Body of pancreas (tissue), 4 donors: ENCODE measurements around the gene CNNM4.

Source experiments
- POLR2A ChIP-seq, 3 donors: fragments of 450-650 bp; IDR thresholded peaks; one replicate each; pipeline ENCODE4 v1.6.1; 2016; ENCODE audit warnings: antibody characterized with exemption in 3 of 3, mild to moderate bottlenecking in 2 of 3
- TF ChIP-seq, protein P1 (sequence below), 7 experiments: fragments of 450-650 bp in 4 of 7; fragments of 200-600 bp in 3 of 7; sonication (generic) in 3 of 7; IDR thresholded peaks; one replicate each; pipeline ENCODE4 v1.5.1; 2016 to 2019; ENCODE audit warnings: antibody characterized with exemption in 7 of 7

DNA sequence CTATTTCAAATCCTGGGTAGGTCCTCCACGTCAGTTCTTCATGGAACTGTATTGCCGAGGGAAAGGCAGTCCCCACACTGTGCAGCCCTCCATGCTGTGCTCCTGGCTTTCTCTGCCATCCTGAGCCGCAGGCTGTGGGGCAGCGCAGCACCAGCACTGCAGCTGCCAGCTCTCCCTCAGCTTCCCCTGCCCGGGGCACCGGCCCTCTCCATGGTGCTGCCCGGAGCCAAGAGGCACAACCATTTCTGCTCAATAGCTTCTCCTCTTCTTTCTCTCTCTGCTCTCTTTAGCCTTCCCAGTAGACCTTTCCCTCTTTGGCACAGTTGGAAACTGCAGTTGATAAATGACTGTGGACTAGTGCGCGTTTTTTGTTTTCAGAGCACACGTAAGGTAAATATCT lies 71.0 kb downstream of the CNNM4 start:
- TF ChIP-seq, protein P1, sequence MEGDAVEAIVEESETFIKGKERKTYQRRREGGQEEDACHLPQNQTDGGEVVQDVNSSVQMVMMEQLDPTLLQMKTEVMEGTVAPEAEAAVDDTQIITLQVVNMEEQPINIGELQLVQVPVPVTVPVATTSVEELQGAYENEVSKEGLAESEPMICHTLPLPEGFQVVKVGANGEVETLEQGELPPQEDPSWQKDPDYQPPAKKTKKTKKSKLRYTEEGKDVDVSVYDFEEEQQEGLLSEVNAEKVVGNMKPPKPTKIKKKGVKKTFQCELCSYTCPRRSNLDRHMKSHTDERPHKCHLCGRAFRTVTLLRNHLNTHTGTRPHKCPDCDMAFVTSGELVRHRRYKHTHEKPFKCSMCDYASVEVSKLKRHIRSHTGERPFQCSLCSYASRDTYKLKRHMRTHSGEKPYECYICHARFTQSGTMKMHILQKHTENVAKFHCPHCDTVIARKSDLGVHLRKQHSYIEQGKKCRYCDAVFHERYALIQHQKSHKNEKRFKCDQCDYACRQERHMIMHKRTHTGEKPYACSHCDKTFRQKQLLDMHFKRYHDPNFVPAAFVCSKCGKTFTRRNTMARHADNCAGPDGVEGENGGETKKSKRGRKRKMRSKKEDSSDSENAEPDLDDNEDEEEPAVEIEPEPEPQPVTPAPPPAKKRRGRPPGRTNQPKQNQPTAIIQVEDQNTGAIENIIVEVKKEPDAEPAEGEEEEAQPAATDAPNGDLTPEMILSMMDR (IDR thresholded peaks at IDR 0.05) = no peak
- TF ChIP-seq POLR2A (IDR thresholded peaks at IDR 0.05) = no peak
